H54 (cell line): Measurements from ENCODE around the gene NUP133.

Experiments used
- DNase-seq: peaks from one replicate; pipeline ENCODE4 v3.0.0; 2011; ENCODE audit warnings: low spot score, mixed read lengths; ENCODE audit not compliant: insufficient read length
- FAIRE-seq: peaks from 3 replicates; lab custom pipeline; 2011; peaks lifted over from hg19 to GRCh38; lab: Jason Lieb, UNC
- POLR2A ChIP-seq: IDR thresholded peaks from 2 replicates; pipeline ENCODE4 v1.6.1; 2011; ENCODE audit warnings: low read depth, mild to moderate bottlenecking, low read length

NUP133 gene

DNA sequence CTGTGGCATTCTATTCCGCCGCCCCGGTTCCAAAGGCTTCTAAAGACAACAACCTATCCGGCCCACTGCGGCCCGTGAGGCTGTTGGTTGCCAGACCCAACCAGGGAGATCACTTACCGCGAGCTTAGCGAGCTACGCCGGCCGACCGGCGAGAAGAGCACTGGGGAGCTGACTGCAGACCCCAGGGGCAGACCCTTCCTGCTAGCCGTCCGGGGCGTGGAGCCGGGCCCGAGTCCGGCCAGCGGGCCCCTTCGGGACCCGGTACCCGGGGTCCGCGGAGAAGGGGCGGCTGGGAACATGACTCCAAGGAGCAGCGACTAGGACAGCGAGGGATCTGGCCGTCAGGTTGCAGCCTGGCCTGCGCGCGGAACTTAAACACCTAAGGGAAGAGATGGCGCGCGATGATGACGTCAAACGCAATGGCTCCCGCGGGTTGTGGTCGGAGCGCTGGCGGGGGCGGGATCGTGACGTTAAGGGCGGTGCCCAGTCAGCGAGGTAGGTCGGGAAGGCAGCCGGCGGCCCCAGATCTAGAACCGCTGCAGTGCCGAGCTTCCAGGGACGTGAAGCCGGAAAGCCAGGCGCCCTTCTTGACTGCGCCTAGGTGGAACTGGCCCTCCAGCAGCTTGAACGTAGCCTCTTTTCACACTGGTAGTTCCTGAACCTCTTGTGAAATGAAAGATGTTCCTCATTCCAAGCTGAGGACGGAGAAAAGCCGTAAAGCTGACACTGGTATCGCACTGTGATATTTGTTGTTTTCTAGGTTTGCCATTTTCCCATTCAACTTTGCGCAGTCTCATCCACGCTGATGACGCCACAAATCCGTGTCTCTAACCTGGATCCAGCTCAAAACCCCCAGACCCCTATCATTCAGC lies at the start of gene NUP133:
Gene NUP133 (minus strand): TSS at position 391 of the 872 bp plus-strand sequence. CDS start 92 bp downstream, at position 299.
- TF ChIP-seq POLR2A: peak; percentile 94
- peak; percentile 52 for FAIRE-seq

GRCh38 chr1:229557200-229557850 lies 49.2 kb upstream of the NUP133 start:
- FAIRE-seq (no peak), DNase-seq (no peak)
- no peak for TF ChIP-seq POLR2A

More for the DNA sequence above, at the start of gene NUP133:
- peak; percentile 89 for DNase-seq

DNA sequence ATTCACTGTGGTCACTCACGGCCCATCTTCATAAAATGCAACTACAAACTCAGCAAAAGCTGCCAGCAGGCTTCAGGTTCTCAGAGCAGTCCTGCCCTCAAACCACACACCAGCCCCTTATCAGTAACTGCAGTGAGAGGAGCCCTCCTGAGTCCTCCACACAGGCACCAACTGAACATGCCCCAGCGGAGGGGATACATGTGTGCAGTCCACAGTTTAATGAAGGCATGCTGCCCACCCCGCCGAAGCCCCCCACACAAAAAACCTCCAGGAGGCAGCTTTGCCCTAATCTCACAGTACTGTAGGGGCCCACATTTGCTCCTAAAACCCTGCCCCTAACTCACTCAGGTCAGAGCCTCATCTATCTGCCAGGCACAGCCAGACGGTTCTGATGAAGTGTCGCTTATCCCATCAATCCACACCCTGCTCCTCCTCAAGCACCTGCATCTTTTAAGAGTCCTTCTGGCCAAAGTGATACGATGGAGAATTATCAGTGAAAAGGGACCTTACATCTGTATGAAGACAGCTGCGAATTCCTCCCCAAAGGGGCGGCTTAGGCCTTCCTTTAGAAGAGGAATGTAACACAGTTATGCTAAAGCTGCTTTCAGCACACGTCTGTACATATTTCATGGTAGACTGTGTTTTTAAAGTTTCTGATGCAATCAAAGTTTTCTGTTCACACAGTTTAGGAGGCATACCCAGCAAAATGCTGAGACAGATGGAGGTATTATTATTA lies 46.9 kb upstream of the NUP133 start:
- no peak for DNase-seq
- no peak for TF ChIP-seq POLR2A

DNA sequence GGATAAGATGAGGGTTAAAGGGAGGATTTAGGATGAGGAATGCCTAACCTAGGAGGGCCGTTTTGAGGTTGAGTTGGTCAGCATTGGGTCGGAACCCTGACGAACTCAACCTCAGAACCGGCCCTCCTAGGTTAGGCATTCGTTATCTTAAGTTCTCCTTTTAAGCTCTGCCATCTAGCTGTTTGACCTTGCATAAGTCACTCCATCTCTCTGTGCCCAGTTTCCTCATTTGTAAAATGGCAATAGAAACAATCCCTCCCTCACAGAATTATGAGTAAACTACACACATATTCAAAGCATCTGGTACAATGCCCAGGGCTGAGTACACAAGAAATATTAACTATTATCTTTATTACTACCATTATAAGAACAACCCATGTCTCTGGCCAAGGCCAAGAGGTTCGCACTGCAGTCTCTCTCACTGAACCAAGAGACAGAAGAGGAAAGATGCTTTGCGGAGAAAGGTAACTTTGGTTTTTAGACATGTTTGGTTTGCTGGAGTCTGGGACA lies 45.5 kb upstream of the NUP133 start:
- DNase-seq: no peak
- TF ChIP-seq POLR2A: no peak
- FAIRE-seq: no peak

More for the DNA sequence above, 46.9 kb upstream of the NUP133 start:
- FAIRE-seq: no peak

DNA sequence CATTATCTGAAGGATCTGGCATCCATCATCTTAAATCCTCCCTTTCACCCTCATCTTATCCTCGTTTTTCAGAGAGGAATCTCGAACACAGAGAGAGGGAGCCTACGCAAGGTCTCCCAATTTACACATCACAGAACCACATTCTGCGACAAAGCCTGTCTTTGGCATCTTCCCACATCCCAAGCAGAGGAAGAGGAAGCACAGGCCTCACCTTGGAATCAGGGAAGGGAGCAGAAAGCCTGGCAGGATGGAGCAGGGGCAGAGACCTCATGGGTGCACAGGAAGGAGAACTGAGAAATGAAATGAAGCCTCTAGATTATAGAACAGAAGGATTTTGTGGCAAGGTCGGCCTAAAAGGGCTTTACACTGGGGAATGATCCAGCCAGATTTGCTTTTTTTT lies 44.6 kb upstream of the NUP133 start:
- TF ChIP-seq POLR2A: no peak
- DNase-seq (no peak), FAIRE-seq (no peak)

DNA sequence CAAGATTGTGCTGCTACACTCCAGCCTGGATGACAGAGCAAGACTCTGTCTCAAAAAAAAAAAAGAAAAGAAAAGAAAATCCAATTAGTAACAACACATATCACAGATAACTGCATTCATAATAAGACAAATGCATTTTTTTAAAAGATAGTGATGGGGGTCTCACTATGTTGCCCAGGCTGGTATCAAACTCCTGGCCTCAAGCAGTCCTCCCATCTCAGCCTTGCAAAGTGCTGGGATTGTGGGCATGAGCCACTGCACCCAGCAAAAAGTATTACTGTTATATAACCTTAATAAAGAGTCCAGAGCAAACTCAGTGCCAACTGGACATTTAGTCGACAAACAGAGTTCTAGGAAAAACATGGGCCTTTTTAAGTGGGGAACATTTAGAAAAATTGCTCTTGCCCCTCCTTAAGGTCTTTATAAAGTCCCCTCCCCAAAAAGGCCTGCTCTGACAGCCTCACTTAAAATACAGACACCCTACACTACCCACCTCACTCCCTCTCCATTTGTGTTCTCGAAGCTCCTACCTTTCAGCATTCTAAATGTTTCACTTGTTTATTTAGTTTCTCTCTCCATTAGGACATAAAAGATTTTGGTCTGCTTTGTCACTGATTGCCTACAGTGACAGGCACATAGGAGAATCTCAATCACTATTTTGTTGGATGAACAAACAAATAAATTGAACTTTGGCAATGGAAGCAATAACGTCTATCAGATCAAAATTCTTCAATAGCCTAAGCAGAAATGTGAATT lies 42.8 kb upstream of the NUP133 start:
- TF ChIP-seq POLR2A: no peak
- FAIRE-seq (no peak), DNase-seq (no peak)

- no peak for FAIRE-seq
- DNase-seq: no peak
- no peak for TF ChIP-seq POLR2A
Measured at GRCh38 chr1:229547542-229547941, 39.4 kb upstream of the NUP133 start.

DNA sequence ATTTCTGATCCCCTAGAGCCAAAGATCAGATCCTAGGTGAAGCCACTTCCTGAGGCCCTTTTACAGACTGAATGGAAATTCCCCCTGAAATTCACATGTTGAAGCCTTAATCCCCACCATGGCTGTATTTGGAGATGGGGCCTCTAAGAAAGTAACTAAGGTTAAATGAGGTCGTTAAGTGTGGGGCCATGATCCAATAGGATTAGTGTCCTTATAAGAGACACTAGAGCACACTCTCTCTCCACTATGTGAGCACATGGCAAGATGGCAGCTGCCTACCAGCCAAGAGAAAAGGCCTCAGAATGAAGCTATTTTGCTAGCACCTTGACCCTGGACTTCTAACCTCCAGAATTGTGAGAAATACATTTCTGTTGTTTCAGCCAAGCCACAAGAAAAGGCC lies 36.4 kb upstream of the NUP133 start:
- TF ChIP-seq POLR2A: no peak
- FAIRE-seq: no peak
- no peak for DNase-seq

GRCh38 chr1:229539863-229540506 lies 31.8 kb upstream of the NUP133 start:
- TF ChIP-seq POLR2A: no peak
- FAIRE-seq (no peak), DNase-seq (no peak)

DNA sequence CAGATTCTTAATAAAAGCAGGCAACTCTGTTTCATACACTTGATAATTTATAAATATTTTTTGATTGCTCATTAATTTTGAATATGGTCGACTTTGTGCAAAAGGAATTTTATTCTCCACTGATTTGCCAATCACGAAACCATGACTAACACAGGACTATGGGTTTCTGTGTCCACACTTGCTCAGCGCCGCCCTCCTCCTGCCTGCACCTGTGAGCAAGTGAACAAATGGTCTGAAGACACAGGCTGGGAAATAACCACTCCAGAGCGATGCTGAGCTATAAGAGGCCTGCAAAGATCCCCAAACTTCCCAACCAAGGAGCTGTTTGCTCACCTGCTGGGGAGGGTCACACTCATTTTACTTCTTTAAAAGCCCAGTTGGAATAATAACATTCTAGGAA lies 30.8 kb upstream of the NUP133 start:
- no peak for TF ChIP-seq POLR2A
- DNase-seq (no peak), FAIRE-seq (no peak)

- TF ChIP-seq POLR2A: no peak
- DNase-seq: no peak
- no peak for FAIRE-seq
Measured at GRCh38 chr1:229537894-229538293, 29.8 kb upstream of the NUP133 start.

- DNase-seq: no peak
- TF ChIP-seq POLR2A: no peak
- FAIRE-seq: no peak
Measured at GRCh38 chr1:229536982-229537381, 28.8 kb upstream of the NUP133 start.

- no peak for TF ChIP-seq POLR2A
- no peak for FAIRE-seq
- no peak for DNase-seq
Measured at GRCh38 chr1:229535230-229535629, 27.1 kb upstream of the NUP133 start.
